CD14-positive monocyte (primary cell): Measurements from ENCODE around the gene ACOT7. TPM values are rescaled to one million over a fixed set of nuclear protein-coding genes. Genes with fewer than 3 reads are reported as not detected.

Source experiments
- DNase-seq, 3 donors: peaks; one replicate each; pipeline ENCODE4 v3.0.0-alpha.2; 2011 to 2022
- H2AFZ ChIP-seq: 2 replicates; pipeline ENCODE4 v1.6.0; 2012; ENCODE audit warnings: mild to moderate bottlenecking, low read depth, low read length, inconsistent platforms; ENCODE audit not compliant: insufficient read depth, poor library complexity, severe bottlenecking
- H3K27ac ChIP-seq, 2 donors: 1 replicate in 1 of 2; 2 replicates in 1 of 2; pipeline ENCODE4 v1.5.1; 2012 to 2013; ENCODE audit warnings: low read length in 2 of 2, control low read depth in 1 of 2, inconsistent platforms in 1 of 2, low read depth in 1 of 2, mild to moderate bottlenecking in 1 of 2
- H3K27me3 ChIP-seq, 2 donors: one replicate each; pipeline versions ENCODE4 v1.6.0 to v1.6.1; 2011 to 2013; ENCODE audit warnings: low read length in 2 of 2; ENCODE audit not compliant: control insufficient read depth in 2 of 2, insufficient read depth in 2 of 2
- H3K36me3 ChIP-seq, 2 donors: replicated peaks in 1 of 2; 1 replicate in 1 of 2; 2 replicates in 1 of 2; pipeline versions ENCODE4 v1.5.1 to v1.6.1; 2012 to 2013; ENCODE audit warnings: low read length in 2 of 2, control low read depth in 1 of 2, inconsistent platforms in 1 of 2, mild to moderate bottlenecking in 1 of 2; ENCODE audit not compliant: insufficient read depth in 2 of 2, control insufficient read depth in 1 of 2
- H3K4me1 ChIP-seq, 2 donors: 1 replicate in 1 of 2; 2 replicates in 1 of 2; pipeline versions ENCODE4 v1.5.1 to v1.6.1; 2012 to 2013; ENCODE audit warnings: low read length in 2 of 2, control low read depth in 1 of 2, inconsistent platforms in 1 of 2, mild to moderate bottlenecking in 1 of 2, moderate library complexity in 1 of 2; ENCODE audit not compliant: insufficient read depth in 2 of 2, control insufficient read depth in 1 of 2
- H3K4me2 ChIP-seq: replicated peaks from 2 replicates; pipeline ENCODE3; 2012; ENCODE audit warnings: low read length, moderate library complexity, mild to moderate bottlenecking; ENCODE audit not compliant: poor library complexity, severe bottlenecking; ENCODE audit errors: extremely low read depth
- H3K4me3 ChIP-seq, 3 experiments: fragments of 200-600 bp in 1 of 3; sonication (generic) in 1 of 3; replicated peaks in 1 of 3; 1 replicate in 2 of 3; 2 replicates in 1 of 3; pipeline ENCODE4 v1.5.1; 2011 to 2013; ENCODE audit warnings: low read length in 3 of 3, mild to moderate bottlenecking in 3 of 3, control low read depth in 2 of 3, low read depth in 2 of 3, inconsistent platforms in 1 of 3, moderate library complexity in 1 of 3
- H3K79me2 ChIP-seq: 2 replicates; pipeline ENCODE4 v1.6.0; 2012; ENCODE audit warnings: mild to moderate bottlenecking, control low read depth, inconsistent platforms, low read length, moderate library complexity; ENCODE audit not compliant: insufficient read depth
- H3K9ac ChIP-seq: 2 replicates; pipeline ENCODE4 v1.6.0; 2017; ENCODE audit warnings: low read length, mild to moderate bottlenecking; ENCODE audit not compliant: insufficient read depth, poor library complexity, severe bottlenecking
- H3K9me3 ChIP-seq, 2 donors: replicated peaks in 1 of 2; 1 replicate in 1 of 2; 2 replicates in 1 of 2; pipeline versions ENCODE4 v1.5.1 to v1.6.1; 2012 to 2013; ENCODE audit warnings: low read length in 2 of 2, control low read depth in 1 of 2; ENCODE audit not compliant: control insufficient read depth in 1 of 2, insufficient read depth in 1 of 2
- H4K20me1 ChIP-seq: 2 replicates; pipeline ENCODE4 v1.6.0; 2012; ENCODE audit warnings: mild to moderate bottlenecking, low read length, control low read depth, moderate library complexity; ENCODE audit not compliant: insufficient read depth
- H3K27ac Mint-ChIP-seq, 7 donors: one replicate each; pipeline ENCODE4 v1.8.0; 2020; ENCODE audit warnings: mild to moderate bottlenecking in 7 of 7, mixed read lengths in 7 of 7, moderate library complexity in 6 of 7, inconsistent platforms in 2 of 7
- H3K27me3 Mint-ChIP-seq, 3 donors: one replicate each; pipeline ENCODE4 v1.8.0; 2021 to 2022; ENCODE audit warnings: low read depth in 3 of 3, mild to moderate bottlenecking in 3 of 3, mixed read lengths in 3 of 3, moderate library complexity in 3 of 3, inconsistent platforms in 1 of 3
- H3K36me3 Mint-ChIP-seq, 2 donors: one replicate each; pipeline ENCODE4 v1.8.0; 2020; ENCODE audit warnings: mixed read lengths in 2 of 2, inconsistent platforms in 1 of 2, mild to moderate bottlenecking in 1 of 2
- H3K4me1 Mint-ChIP-seq: one replicate; pipeline ENCODE4 v1.8.0; 2020; ENCODE audit warnings: mild to moderate bottlenecking, mixed read lengths
- H3K4me3 Mint-ChIP-seq, 2 donors: one replicate each; pipeline ENCODE4 v1.8.0; 2020; ENCODE audit warnings: mild to moderate bottlenecking in 2 of 2, mixed read lengths in 2 of 2, moderate library complexity in 1 of 2
- H3K9me3 Mint-ChIP-seq, 7 donors: one replicate each; pipeline ENCODE4 v1.8.0; 2020 to 2022; ENCODE audit warnings: mixed read lengths in 7 of 7, mild to moderate bottlenecking in 6 of 7, moderate library complexity in 6 of 7, inconsistent platforms in 2 of 7
- CTCF ChIP-seq: fragments of 200-600 bp; IDR thresholded peaks from one replicate; pipeline ENCODE4 v1.8.0; 2022; ENCODE audit warnings: antibody characterized with exemption, mild to moderate bottlenecking
- WGBS: methylation state at CpG from one replicate; pipeline ENCODE4 v1.1.5; 2013; ENCODE audit warnings: missing lambda C conversion rate; ENCODE audit not compliant: insufficient coverage; 5-methylcytosine and 5-hydroxymethylcytosine counted together
- intact Hi-C, 2 donors: fragments of 100-400 bp; cut with micrococcal nuclease; formaldehyde crosslinking; loops; one replicate each; pipeline versions ENCODE4 v1.15.0 to v1.15.1; 2023
- polyA plus RNA-seq, 3 donors: library from polyadenylated mRNA; depleted of rRNA in 1 of 3; unstranded in 2 of 3; stranded (reverse) in 1 of 3; fragments of 300-500 nt in 2 of 3; fragments of >200 nt in 1 of 3; fragmentation: Illumina TruSeq in 2 of 3; gene quantifications; 1 replicate in 2 of 3; 2 replicates in 1 of 3; pipeline ENCODE4 v1.2.3, GENCODE V29; 2012 to 2021

ACOT7 gene
- polyA plus RNA-seq, 3 donors = 0.63 to 4.3 (median 1.4) TPM

- Histone ChIP-seq H2AFZ (no peak overlapping the region), H3K9me3 (no peaks in the 10 kb centered on the region), H3K4me1 (no peaks in the 10 kb centered on the region), H3K9ac (no peak overlapping the region), H3K4me3 (no peak overlapping the region), H3K4me2 (no peak overlapping the region), H3K36me3 (no peaks in the 10 kb centered on the region), H3K27ac (no peak overlapping the region), H3K27me3 (no peaks in the 10 kb centered on the region), H3K79me2 (no peaks in the 10 kb centered on the region), H4K20me1 (no peaks in the 10 kb centered on the region)
- H3K9me3 Mint-ChIP-seq = no peaks in the 10 kb centered on the region
- intact Hi-C loops = no loop called here
- WGBS = 92% methylated on average over 4 of the region's 11 CpGs
- H3K27me3 Mint-ChIP-seq = peaks cover 0 to 1% (median 0%) of the 10 kb centered on the region in 3 donors
- no peaks in the 10 kb centered on the region for H3K4me1 Mint-ChIP-seq
- no peak for DNase-seq
- H3K4me3 Mint-ChIP-seq = no peak overlapping the region
- H3K36me3 Mint-ChIP-seq = peaks cover 0 to 23% of the 10 kb centered on the region in 2 donors
- no peak for TF ChIP-seq CTCF
- H3K27ac Mint-ChIP-seq = peak overlapping the region in 1 of 7 donors; percentile 9
Measured at GRCh38 chr1:6317098-6317760, 76.3 kb downstream of the ACOT7 start.

- no peaks in the 10 kb centered on the region for H3K9me3 Mint-ChIP-seq
- Histone ChIP-seq H3K4me3 (no peak overlapping the region), H3K79me2 (no peaks in the 10 kb centered on the region), H3K36me3 (no peaks in the 10 kb centered on the region), H3K27me3 (no peaks in the 10 kb centered on the region), H3K4me2 (no peak overlapping the region), H3K9ac (no peak overlapping the region), H4K20me1 (no peaks in the 10 kb centered on the region), H3K4me1 (no peaks in the 10 kb centered on the region), H3K9me3 (no peaks in the 10 kb centered on the region), H2AFZ (no peak overlapping the region), H3K27ac (no peak overlapping the region)
- WGBS = 80% methylated on average over 7 of the region's 14 CpGs
- H3K27me3 Mint-ChIP-seq = peaks cover 0 to 3% (median 0%) of the 10 kb centered on the region in 3 donors
- TF ChIP-seq CTCF = no peak
- H3K4me3 Mint-ChIP-seq = no peak overlapping the region
- no peak for DNase-seq
- H3K36me3 Mint-ChIP-seq = peaks cover 0 to 23% of the 10 kb centered on the region in 2 donors
- H3K27ac Mint-ChIP-seq = peak overlapping the region in 1 of 7 donors; percentile 10
- intact Hi-C loops = no loop called here
- no peaks in the 10 kb centered on the region for H3K4me1 Mint-ChIP-seq
Measured at GRCh38 chr1:6316240-6317097, 77.1 kb downstream of the ACOT7 start.
